Astrocyte of the spinal cord (primary cell): ENCODE results near the gene TMEM235.

Source experiments
- DNase-seq: peaks from one replicate; pipeline ENCODE4 v3.0.0; 2011; ENCODE audit warnings: low read depth, low spot score
- H3K4me3 ChIP-seq: 2 replicates; pipeline ENCODE4 v1.5.1; 2011; ENCODE audit warnings: low read depth, mild to moderate bottlenecking, low read length, moderate library complexity
- CTCF ChIP-seq: IDR thresholded peaks from 2 replicates; pipeline ENCODE4 v1.5.1; 2012; ENCODE audit warnings: low read depth, mild to moderate bottlenecking, low read length, inconsistent platforms
- in situ Hi-C: cut with HindIII; loops from 2 replicates; pipeline ENCODE4 v1.10.0; 2017; ENCODE audit warnings: low sequenced_read_pairs

Gene TMEM235

GRCh38 chr17:78263063-78263735, 31.8 kb downstream of the TMEM235 start:
- TF ChIP-seq CTCF = no peak
- DNase-seq = no peak
- no peak overlapping the region for H3K4me3 ChIP-seq
- in situ Hi-C loops = no loop called here

GRCh38 chr17:78263736-78264340, 32.4 kb downstream of the TMEM235 start:
- DNase-seq = no peak
- no peak for TF ChIP-seq CTCF
- no peak overlapping the region for H3K4me3 ChIP-seq
- in situ Hi-C loops = no loop called here

GRCh38 chr17:78264590-78264989, 33.2 kb downstream of the TMEM235 start:
- in situ Hi-C loops = no loop called here
- no peak for TF ChIP-seq CTCF
- H3K4me3 ChIP-seq = no peak overlapping the region
- DNase-seq = no peak

- no peak for DNase-seq
- H3K4me3 ChIP-seq = no peak overlapping the region
- no peak for TF ChIP-seq CTCF
- in situ Hi-C loops = no loop called here
These were observed 33.7 kb downstream of the TMEM235 start for GRCh38 chr17:78265121-78265520.

- DNase-seq = no peak
- TF ChIP-seq CTCF = no peak
- no peak overlapping the region for H3K4me3 ChIP-seq
- in situ Hi-C loops = no loop called here
These were observed 34.8 kb downstream of the TMEM235 start for GRCh38 chr17:78266231-78266631.

GRCh38 chr17:78266771-78267170, 35.3 kb downstream of the TMEM235 start:
- no peak overlapping the region for H3K4me3 ChIP-seq
- DNase-seq = no peak
- in situ Hi-C loops = no loop called here
- no peak for TF ChIP-seq CTCF
